KMS-11 (cell line): ENCODE data around the gene ZNF763.
"Not testable (repeated sequence)": the region's sequence is repeated elsewhere in the genome, so short reads cannot be mapped to it uniquely, and the experiment has no call there.

Source experiments
- H2AFZ ChIP-seq: fragments of 200-600 bp; sonication (generic); 2 replicates; pipeline ENCODE4 v1.6.1; 2016; ENCODE audit warnings: antibody characterized with exemption, mixed run types, low read depth
- H3K27ac ChIP-seq: fragments of 200-600 bp; sonication (generic); 2 replicates; pipeline ENCODE4 v1.6.1; 2016; ENCODE audit warnings: mild to moderate bottlenecking, mixed run types
- H3K27me3 ChIP-seq: fragments of 200-600 bp; sonication (generic); 2 replicates; pipeline ENCODE4 v1.6.1; 2017; ENCODE audit warnings: mild to moderate bottlenecking, low read depth, mixed run types, moderate library complexity; ENCODE audit not compliant: insufficient read depth
- H3K36me3 ChIP-seq: fragments of 200-600 bp; sonication (generic); 2 replicates; pipeline ENCODE4 v1.6.1; 2017; ENCODE audit warnings: mild to moderate bottlenecking, mixed run types; ENCODE audit not compliant: insufficient read depth
- H3K4me1 ChIP-seq: fragments of 200-600 bp; sonication (generic); 2 replicates; pipeline ENCODE4 v1.6.1; 2016; ENCODE audit warnings: mild to moderate bottlenecking, low read depth, mixed run types; ENCODE audit not compliant: poor library complexity, severe bottlenecking
- H3K4me2 ChIP-seq: fragments of 200-600 bp; sonication (generic); 2 replicates; pipeline ENCODE4 v1.7.0; 2016; ENCODE audit warnings: mild to moderate bottlenecking, mixed run types
- H3K4me3 ChIP-seq: fragments of 200-600 bp; sonication (generic); IDR thresholded peaks from 2 replicates; pipeline ENCODE4 v1.6.1; 2017; ENCODE audit warnings: low read depth, low read length, mixed read lengths; ENCODE audit not compliant: insufficient read depth
- H3K79me2 ChIP-seq: fragments of 200-600 bp; sonication (generic); 2 replicates; pipeline ENCODE4 v1.6.1; 2016; ENCODE audit warnings: low read depth, mixed run types; ENCODE audit not compliant: insufficient read depth
- H3K9ac ChIP-seq: fragments of 200-600 bp; sonication (generic); 2 replicates; pipeline ENCODE4 v1.6.1; 2016; ENCODE audit warnings: mild to moderate bottlenecking, mixed run types
- H4K20me1 ChIP-seq: fragments of 200-600 bp; sonication (generic); 2 replicates; pipeline ENCODE4 v1.6.1; 2016; ENCODE audit warnings: mild to moderate bottlenecking, mixed run types; ENCODE audit not compliant: insufficient read depth
- TF ChIP-seq, protein P1 (sequence below): fragments of 200-600 bp; sonication (generic); conservative IDR thresholded peaks from 2 replicates; pipeline ENCODE4 v1.6.1; 2017; ENCODE audit warnings: low read depth, mild to moderate bottlenecking, antibody characterized with exemption, low read length, moderate library complexity, mixed read lengths

ZNF763 gene

DNA sequence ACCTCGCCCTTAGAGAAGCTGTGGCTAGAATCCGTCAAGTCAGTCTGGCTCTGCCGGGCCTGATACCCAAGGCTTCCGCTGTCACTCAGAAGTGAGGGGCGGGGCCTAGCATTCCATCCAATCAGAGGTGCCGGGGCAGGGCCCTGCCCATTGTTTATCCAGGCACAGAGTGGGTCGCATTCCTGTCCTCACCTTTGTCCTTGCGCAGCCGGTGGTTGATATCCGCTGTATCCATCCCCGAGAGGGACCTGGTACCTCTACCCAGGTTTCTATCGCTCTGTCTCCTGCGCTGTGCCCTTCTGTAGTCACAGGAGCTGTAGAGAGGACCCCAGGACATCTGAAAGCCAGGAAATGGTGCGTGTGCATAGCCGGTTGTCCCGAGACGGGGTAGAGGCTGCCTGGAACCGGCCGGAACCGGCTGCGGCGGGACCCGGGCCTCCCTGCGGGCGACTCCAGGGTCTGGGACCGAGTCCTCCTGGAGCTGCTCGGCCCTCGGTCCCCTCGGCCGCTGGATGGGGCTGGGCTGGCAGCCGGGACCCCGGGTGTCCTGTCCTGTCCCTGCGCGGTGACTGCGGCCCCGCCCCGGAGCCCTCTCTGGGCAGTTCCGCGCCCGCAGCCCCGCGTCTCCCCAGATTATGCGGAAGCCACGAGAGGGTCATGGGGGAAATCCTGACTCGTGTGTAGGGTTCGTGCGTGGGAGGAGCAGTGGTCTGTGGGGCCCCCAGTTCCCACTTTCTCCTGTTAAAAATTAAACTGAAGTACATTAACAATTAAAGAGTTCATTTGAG, at the start of gene ZNF763:
Gene ZNF763, plus strand, starts transcription at position 183 of the 788 bp plus-strand sequence. Its CDS starts 169 bp downstream, at position 352.
- no peak within 1 kb of the TSS for H3K4me3 ChIP-seq
- H3K4me2 ChIP-seq, result no peak within 1 kb of the TSS
- H3K9ac ChIP-seq, result no peak within 1 kb of the TSS
- H4K20me1 ChIP-seq, result no peaks in the 10 kb centered on the region
- no peaks in the 10 kb centered on the region for H3K79me2 ChIP-seq
- H3K4me1 ChIP-seq, result no peaks in the 10 kb centered on the region
- no peaks in the 10 kb centered on the region for H3K36me3 ChIP-seq
- TF ChIP-seq, protein P1, sequence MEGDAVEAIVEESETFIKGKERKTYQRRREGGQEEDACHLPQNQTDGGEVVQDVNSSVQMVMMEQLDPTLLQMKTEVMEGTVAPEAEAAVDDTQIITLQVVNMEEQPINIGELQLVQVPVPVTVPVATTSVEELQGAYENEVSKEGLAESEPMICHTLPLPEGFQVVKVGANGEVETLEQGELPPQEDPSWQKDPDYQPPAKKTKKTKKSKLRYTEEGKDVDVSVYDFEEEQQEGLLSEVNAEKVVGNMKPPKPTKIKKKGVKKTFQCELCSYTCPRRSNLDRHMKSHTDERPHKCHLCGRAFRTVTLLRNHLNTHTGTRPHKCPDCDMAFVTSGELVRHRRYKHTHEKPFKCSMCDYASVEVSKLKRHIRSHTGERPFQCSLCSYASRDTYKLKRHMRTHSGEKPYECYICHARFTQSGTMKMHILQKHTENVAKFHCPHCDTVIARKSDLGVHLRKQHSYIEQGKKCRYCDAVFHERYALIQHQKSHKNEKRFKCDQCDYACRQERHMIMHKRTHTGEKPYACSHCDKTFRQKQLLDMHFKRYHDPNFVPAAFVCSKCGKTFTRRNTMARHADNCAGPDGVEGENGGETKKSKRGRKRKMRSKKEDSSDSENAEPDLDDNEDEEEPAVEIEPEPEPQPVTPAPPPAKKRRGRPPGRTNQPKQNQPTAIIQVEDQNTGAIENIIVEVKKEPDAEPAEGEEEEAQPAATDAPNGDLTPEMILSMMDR, result no peak
- H3K27ac ChIP-seq, result no peak within 1 kb of the TSS
- no peak within 1 kb of the TSS for H2AFZ ChIP-seq
- no peaks in the 10 kb centered on the region for H3K27me3 ChIP-seq

DNA sequence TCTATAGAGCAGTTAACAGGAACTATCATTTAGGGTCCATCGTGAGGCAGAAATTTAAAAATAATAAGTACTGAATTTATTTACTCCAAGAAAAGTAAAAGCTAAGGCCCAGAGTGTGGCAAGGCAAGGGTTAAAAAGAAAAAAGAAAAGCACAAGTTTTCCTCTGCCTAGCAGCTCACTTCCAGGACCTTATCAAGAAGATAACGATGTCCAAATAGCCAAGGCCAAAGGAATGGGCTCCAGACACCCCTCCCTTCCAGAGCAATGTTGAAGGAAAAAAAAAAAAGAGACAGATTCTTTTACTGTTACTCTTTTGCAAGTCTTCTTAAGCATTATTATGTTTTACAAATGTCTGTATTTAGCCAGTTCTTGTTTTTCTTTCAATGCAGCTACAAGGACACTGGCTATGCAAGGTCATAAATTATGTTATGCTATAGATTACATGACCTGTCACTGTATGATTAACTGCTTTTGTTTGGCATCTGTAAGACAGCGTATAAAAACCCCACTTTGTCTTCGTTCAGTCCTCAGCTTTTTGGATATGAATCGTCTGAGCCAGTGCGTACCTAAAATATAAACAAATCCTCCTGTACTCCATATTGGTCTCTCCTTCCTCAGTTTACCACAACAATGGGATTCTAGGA, 42.9 kb upstream of the ZNF763 start:
- TF ChIP-seq, protein P1, result no peak
- Histone ChIP-seq H2AFZ (no peak overlapping the region), H3K79me2 (peaks cover 18% of the 10 kb centered on the region; the same call in 1 of the 2 replicates), H3K4me3 (no peak overlapping the region), H3K9ac (no peak overlapping the region), H4K20me1 (no peaks in the 10 kb centered on the region), H3K4me1 (no peaks in the 10 kb centered on the region), H3K27ac (no peak overlapping the region), H3K27me3 (no peaks in the 10 kb centered on the region), H3K36me3 (no peaks in the 10 kb centered on the region), H3K4me2 (no peak overlapping the region)

DNA sequence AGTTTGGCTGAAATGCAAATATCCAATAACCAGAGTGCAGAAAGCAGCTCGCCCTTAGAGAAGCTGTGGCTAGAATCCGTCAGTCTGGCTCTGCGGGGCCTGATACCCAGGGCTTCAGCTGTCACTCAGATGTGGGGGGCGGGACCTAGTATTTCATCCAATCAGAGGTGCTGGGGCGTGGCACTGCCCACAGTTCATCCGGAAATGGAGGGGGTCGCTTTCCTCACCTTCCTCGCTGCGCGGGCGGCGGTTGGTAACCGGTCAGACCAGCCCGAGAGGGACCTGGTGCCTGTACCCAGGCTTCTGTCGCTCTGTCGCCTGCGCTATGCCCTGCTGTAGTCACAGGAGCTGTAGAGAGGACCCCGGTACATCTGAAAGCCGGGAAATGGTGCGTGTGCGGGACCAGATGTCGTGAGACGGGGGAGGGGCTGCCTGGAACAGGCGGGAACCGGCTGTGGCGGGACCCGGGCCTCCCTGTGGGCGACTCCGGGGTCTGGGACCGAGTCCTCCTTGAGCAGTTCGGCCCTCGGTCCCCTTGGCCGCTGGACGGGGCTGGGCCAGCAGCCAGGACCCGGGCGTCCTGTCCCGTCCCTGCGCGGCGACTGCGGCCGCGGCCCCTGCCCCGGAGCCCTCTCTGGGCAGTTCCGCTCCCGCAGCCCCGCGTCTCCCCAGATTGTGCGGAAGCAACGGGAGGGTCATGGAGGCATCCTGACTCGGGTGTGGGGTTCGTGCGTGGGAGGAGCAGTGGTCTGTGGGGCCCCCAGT, 39.8 kb upstream of the ZNF763 start, which contains the start of gene ZNF700:
Gene ZNF700, plus strand, starts transcription at position 222 of the 765 bp plus-strand sequence. Its CDS starts 104 bp downstream, at position 326.
- H3K4me2 ChIP-seq, result peak within 1 kb of the TSS; percentile 93
- H4K20me1 ChIP-seq, result no peaks in the 10 kb centered on the region
- H3K4me1 ChIP-seq, result no peaks in the 10 kb centered on the region
- H3K4me3 ChIP-seq, result no peak within 1 kb of the TSS
- H3K79me2 ChIP-seq, result peaks cover 29% of the 10 kb centered on the region; the same call in 1 of the 2 replicates
- peak within 1 kb of the TSS; percentile 92 for H3K9ac ChIP-seq
- H2AFZ ChIP-seq, result peak within 1 kb of the TSS; percentile 76
- TF ChIP-seq, protein P1, result no peak
- H3K27ac ChIP-seq, result peak within 1 kb of the TSS; percentile 87
- no peaks in the 10 kb centered on the region for H3K27me3 ChIP-seq
- H3K36me3 ChIP-seq, result no peaks in the 10 kb centered on the region

DNA sequence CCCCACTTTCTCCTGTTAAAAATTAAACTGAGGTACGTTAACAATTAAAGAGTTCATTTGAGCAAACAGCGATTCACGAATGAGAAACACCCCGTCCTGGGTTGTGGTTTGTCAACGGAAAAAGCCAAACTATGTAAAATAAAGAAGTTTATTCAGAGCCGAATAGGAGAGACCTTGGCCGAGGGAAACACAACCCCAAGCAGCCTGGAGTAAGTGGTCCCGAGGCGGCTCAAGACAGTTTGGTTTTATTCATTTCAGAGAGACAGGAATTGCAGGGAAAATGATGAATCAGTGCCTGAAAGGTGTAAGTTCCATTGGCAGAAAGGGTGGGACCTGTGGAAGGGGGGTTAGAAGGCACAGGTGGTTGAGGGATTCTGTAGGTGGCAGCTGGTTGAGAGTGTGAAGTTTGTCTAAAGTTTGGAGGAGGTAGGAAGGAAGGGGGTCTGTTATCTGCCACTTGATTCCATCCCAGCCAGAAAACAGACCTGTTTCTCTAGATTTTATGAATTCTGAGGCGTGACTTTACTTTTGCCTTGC, 39.1 kb upstream of the ZNF763 start:
- Histone ChIP-seq H3K79me2 (peaks cover 29% of the 10 kb centered on the region; the same call in 1 of the 2 replicates), H3K27ac (peak overlapping the region; percentile 87), H3K9ac (peak overlapping the region; percentile 92), H3K4me2 (peak overlapping the region; percentile 93), H2AFZ (peak overlapping the region; percentile 76)
- H3K4me3 ChIP-seq, H3K4me1 ChIP-seq, H3K27me3 ChIP-seq, H3K36me3 ChIP-seq, H4K20me1 ChIP-seq: not testable (repeated sequence)
